Esophagus muscularis mucosa (tissue), 4 donors: ENCODE results near the gene BTAF1. TPM values are rescaled to one million over a fixed set of nuclear protein-coding genes. Genes with fewer than 3 reads are reported as not detected.
A peak's percentile ranks its signal among the peaks of the same experiment; 100 is the strongest.

ENCODE experiments used
- DNase-seq: peaks from one replicate; pipeline ENCODE4 v3.0.0-alpha.2; 2017; ENCODE audit errors: extremely low spot score
- H3K27ac ChIP-seq, 4 donors: fragments of 200-600 bp; sonication (generic); replicated peaks in 1 of 4; 1 replicate in 3 of 4; 2 replicates in 1 of 4; pipeline ENCODE4 v1.5.1; 2016 to 2019; ENCODE audit warnings: mild to moderate bottlenecking in 1 of 4
- H3K27me3 ChIP-seq, 4 donors: fragments of 200-600 bp; sonication (generic); one replicate each; pipeline versions ENCODE4 v1.5.1 to v1.6.0; 2016 to 2019
- H3K36me3 ChIP-seq, 4 donors: fragments of 200-600 bp; sonication (generic); one replicate each; pipeline ENCODE4 v1.5.1; 2016 to 2019
- H3K4me1 ChIP-seq, 4 donors: fragments of 200-600 bp; sonication (generic); one replicate each; pipeline ENCODE4 v1.5.1; 2016 to 2019
- H3K4me3 ChIP-seq, 4 donors: fragments of 200-600 bp; sonication (generic); 1 replicate in 2 of 4; 2 replicates in 2 of 4; pipeline ENCODE4 v1.5.1; 2016 to 2019; ENCODE audit warnings: mild to moderate bottlenecking in 4 of 4, moderate library complexity in 1 of 4
- H3K9me3 ChIP-seq, 4 donors: fragments of 200-600 bp; sonication (generic); 1 replicate in 3 of 4; 2 replicates in 1 of 4; pipeline ENCODE4 v1.5.1; 2016 to 2019
- EP300 ChIP-seq: sonication (generic); formaldehyde crosslinking; IDR thresholded peaks from one replicate; pipeline ENCODE4 v1.6.1; 2017; ENCODE audit warnings: antibody characterized with exemption
- POLR2A ChIP-seq: fragments of 450-650 bp; IDR thresholded peaks from one replicate; pipeline ENCODE4 v1.6.1; 2017; ENCODE audit warnings: antibody characterized with exemption, moderate library complexity, mild to moderate bottlenecking, low read depth
- POLR2AphosphoS5 ChIP-seq, 2 donors: sonication (generic); formaldehyde crosslinking; IDR thresholded peaks; one replicate each; pipeline ENCODE4 v1.6.1; 2017; ENCODE audit warnings: antibody characterized with exemption in 2 of 2
- WGBS: methylation state at CpG from one replicate; pipeline ENCODE4 v1.1.5; 2018; 5-methylcytosine and 5-hydroxymethylcytosine counted together
- intact Hi-C: fragments of 100-400 bp; cut with DNase I; formaldehyde crosslinking; loops from one replicate; pipeline ENCODE4 v1.15.1; 2023
- total RNA-seq, 4 donors: library from RNA; depleted of rRNA; stranded (reverse); fragments of >200 nt; gene quantifications; one replicate each; pipeline versions ENCODE4 v1.1.0 to v1.2.1, GENCODE V29; 2016
- TF ChIP-seq, protein P1 (sequence below), 3 experiments: fragments of 200-600 bp in 2 of 3; fragments of 450-650 bp in 1 of 3; sonication (generic) in 2 of 3; IDR thresholded peaks; one replicate each; pipeline ENCODE4 v1.5.1; 2017 to 2019; ENCODE audit warnings: antibody characterized with exemption in 3 of 3, mild to moderate bottlenecking in 2 of 3, moderate library complexity in 1 of 3

BTAF1 gene
- total RNA-seq, 4 donors from 2014 or later = 20.7 to 48.6 (median 26.1) TPM

DNA sequence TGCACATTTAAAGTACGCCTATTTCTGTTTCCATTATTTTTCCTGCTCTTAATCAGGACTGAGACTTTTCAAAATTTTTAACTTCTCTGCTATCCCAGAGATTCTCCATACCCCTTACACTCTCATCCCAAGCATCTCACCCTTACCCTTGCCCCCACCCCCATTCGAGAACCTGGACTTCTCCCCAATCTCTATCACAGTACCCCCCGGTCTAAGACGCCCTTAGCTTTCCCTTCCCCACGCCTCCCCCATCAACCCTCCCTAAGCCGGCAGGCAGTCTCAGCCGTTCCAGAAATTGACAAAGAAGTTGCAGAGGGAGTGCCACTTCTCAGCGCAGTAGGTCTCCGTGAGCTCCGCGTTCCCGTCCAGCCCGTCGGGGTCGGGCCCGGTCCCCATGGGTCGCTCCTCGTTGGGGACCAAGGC, 15.6 kb upstream of the BTAF1 start:
- H3K4me1 ChIP-seq = peaks cover 0 to 26% (median 23%) of the 10 kb centered on the region in 4 donors
- TF ChIP-seq EP300 (no peak), POLR2AphosphoS5 (IDR thresholded peaks at IDR 0.05) (no peak), POLR2A (no peak)
- TF ChIP-seq, protein P1, sequence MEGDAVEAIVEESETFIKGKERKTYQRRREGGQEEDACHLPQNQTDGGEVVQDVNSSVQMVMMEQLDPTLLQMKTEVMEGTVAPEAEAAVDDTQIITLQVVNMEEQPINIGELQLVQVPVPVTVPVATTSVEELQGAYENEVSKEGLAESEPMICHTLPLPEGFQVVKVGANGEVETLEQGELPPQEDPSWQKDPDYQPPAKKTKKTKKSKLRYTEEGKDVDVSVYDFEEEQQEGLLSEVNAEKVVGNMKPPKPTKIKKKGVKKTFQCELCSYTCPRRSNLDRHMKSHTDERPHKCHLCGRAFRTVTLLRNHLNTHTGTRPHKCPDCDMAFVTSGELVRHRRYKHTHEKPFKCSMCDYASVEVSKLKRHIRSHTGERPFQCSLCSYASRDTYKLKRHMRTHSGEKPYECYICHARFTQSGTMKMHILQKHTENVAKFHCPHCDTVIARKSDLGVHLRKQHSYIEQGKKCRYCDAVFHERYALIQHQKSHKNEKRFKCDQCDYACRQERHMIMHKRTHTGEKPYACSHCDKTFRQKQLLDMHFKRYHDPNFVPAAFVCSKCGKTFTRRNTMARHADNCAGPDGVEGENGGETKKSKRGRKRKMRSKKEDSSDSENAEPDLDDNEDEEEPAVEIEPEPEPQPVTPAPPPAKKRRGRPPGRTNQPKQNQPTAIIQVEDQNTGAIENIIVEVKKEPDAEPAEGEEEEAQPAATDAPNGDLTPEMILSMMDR (IDR thresholded peaks at IDR 0.05) = no peak
- peak overlapping the region; percentile 61 to 76 (median 66) for H3K27ac ChIP-seq
- peak overlapping the region; percentile 66 to 86 (median 79) for H3K4me3 ChIP-seq
- no peaks in the 10 kb centered on the region for H3K27me3 ChIP-seq
- no peaks in the 10 kb centered on the region for H3K36me3 ChIP-seq
- H3K9me3 ChIP-seq = no peaks in the 10 kb centered on the region
- intact Hi-C loops = loop anchor here (10.0 kb wide), 1 partner anchor 423 kb away; no protein-coding TSS in a partner anchor
- DNase-seq = no peak
- 9% methylated on average over 9 of the region's 18 CpGs for WGBS

DNA sequence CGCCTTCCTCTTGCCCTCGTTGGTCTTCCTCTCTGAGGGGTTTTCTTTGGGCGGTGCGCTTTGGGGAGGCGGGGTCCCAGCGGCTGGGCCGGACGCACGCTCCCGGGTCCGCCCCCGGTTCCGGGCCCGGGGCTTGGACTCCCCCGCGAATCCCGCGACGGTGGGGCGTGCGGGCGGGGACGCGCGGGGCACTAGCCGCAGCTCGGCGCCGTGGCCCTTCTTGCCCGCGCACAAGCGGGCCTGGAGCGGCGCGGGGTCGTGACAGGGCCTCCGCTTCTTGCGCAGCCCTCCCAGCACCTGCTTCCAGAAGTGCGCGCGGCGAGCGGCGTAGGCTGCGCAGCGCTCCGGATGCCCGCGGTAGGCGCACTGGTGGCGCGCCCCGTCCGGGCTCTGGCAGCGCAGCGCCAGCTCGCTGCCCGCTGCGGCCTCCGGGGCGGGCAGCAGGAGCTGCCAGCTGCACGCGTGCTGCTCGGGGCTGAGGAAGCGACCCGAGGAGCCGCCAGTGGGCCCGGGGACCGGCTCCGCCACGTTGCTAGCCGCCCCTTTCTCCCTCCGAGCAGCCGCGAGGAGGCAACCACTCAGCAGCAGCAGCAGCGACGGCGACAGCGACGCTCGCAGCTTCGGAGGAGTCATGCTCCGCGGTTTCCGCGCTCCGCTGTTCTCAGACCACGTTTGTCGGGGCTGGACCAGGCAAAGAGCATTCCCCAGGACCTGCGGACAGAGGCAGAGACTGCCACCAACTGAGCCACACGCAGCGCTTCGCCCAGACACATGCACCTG, 15.0 kb upstream of the BTAF1 start:
- H3K27ac ChIP-seq = peak overlapping the region; percentile 61 to 76 (median 66)
- no peaks in the 10 kb centered on the region for H3K36me3 ChIP-seq
- no peak for DNase-seq
- 3% methylated on average over 4 of the region's 93 CpGs for WGBS
- H3K27me3 ChIP-seq = no peaks in the 10 kb centered on the region
- H3K9me3 ChIP-seq = no peaks in the 10 kb centered on the region
- TF ChIP-seq POLR2A = no peak
- no peak for TF ChIP-seq EP300
- peak in 1 of 2 donors; percentile 15 for TF ChIP-seq POLR2AphosphoS5 (IDR thresholded peaks at IDR 0.05)
- TF ChIP-seq, protein P1 (IDR thresholded peaks at IDR 0.05) = peak; percentile 11 to 44 (median 28)
- peaks cover 0 to 26% (median 23%) of the 10 kb centered on the region in 4 donors for H3K4me1 ChIP-seq
- H3K4me3 ChIP-seq = peak overlapping the region; percentile 66 to 86 (median 79)
- intact Hi-C loops = loop anchor here (10.0 kb wide), 1 partner anchor 424 kb away; no protein-coding TSS in a partner anchor

DNA sequence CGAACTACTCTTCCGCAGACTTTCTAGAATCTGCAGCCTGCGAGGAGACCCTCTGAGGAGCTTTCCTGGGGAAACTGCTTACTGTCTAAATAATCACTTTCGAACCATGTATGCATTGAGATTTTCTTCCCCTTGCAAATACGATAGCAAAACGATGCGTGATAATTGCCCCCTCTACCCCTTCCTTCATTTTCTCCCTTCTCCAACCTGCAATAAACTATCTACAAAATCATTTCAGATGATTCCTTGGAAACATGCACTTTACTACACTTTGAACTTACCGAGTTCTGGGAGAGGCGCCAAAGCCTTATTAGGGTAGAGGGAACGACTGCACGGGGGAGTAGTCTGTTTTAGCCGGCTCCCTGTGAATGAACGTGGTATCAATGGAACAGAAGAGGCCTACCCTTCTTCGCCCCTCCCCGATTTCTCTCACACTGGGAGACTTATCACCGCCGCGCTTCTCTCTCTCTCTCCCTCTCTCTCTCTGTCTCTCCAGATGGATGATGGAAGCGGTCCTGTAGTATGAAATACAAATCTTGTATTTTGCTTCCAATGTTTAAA, 14.4 kb upstream of the BTAF1 start, which contains the start of gene FGFBP3:
TSS of gene FGFBP3 (minus strand) at position 370 of the 561 bp plus-strand sequence. CDS start 517 bp downstream, outside the sequence.
- Histone ChIP-seq H3K9me3 (no peaks in the 10 kb centered on the region), H3K27me3 (no peaks in the 10 kb centered on the region), H3K4me1 (peaks cover 0 to 26% (median 23%) of the 10 kb centered on the region in 4 donors), H3K36me3 (no peaks in the 10 kb centered on the region), H3K4me3 (peak within 1 kb of the TSS; percentile 66 to 86 (median 79)), H3K27ac (peak within 1 kb of the TSS; percentile 61 to 76 (median 66))
- under 1% methylated on average over 19 of the region's 19 CpGs for WGBS
- TF ChIP-seq POLR2A (no peak), POLR2AphosphoS5 (IDR thresholded peaks at IDR 0.05) (no peak), EP300 (no peak)
- TF ChIP-seq, protein P1 (IDR thresholded peaks at IDR 0.05) = peak in 1 of 3 experiments; percentile 2
- no peak for DNase-seq
- intact Hi-C loops = loop anchor here (10.0 kb wide), 1 partner anchor 424 kb away; no protein-coding TSS in a partner anchor

DNA sequence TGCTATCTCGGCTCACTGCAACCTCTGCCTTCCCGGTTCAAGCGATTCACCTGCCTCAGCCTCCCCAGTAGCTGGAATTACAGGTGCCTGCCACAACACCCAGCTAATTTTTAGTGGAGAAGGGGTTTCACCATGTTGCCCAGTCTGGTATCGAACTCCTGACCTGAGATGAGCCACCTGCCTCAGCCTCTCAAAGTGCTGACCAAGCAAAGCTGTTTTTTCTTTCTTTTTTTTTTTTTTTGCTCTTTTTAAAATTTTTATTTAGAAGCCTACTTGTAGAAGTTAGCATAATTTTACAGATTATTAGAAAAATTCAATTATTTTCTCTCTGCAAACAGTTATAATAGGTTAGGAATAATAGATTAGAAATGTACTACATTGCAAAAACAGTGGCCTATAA, 13.1 kb upstream of the BTAF1 start:
- intact Hi-C loops = loop anchor here (10.0 kb wide), 1 partner anchor 146 kb away; no protein-coding TSS in a partner anchor

More for the DNA sequence above, 13.1 kb upstream of the BTAF1 start:
- Histone ChIP-seq H3K4me3 (no peak overlapping the region), H3K9me3 (no peaks in the 10 kb centered on the region), H3K27me3 (no peaks in the 10 kb centered on the region), H3K27ac (no peak overlapping the region), H3K36me3 (no peaks in the 10 kb centered on the region), H3K4me1 (peaks cover 0 to 26% (median 23%) of the 10 kb centered on the region in 4 donors)
- no peak for TF ChIP-seq POLR2AphosphoS5 (IDR thresholded peaks at IDR 0.05)
- no peak for TF ChIP-seq EP300
- TF ChIP-seq, protein P1 (IDR thresholded peaks at IDR 0.05) = no peak
- no peak for TF ChIP-seq POLR2A
- no peak for DNase-seq
- 82% methylated on average over 4 of the region's 4 CpGs for WGBS
